ENCODE data around the gene TLR9.

GRCh38 chr3:52256622-52257021, 31.2 kb upstream of the TLR9 start:
- TF ChIP-seq POLR2A (IDR thresholded peaks at IDR 0.05) (no peak), CTCF (IDR thresholded peaks at IDR 0.05) (no peak)
